ENCODE results near the gene ZMYND11.

- TF ChIP-seq, protein P1, sequence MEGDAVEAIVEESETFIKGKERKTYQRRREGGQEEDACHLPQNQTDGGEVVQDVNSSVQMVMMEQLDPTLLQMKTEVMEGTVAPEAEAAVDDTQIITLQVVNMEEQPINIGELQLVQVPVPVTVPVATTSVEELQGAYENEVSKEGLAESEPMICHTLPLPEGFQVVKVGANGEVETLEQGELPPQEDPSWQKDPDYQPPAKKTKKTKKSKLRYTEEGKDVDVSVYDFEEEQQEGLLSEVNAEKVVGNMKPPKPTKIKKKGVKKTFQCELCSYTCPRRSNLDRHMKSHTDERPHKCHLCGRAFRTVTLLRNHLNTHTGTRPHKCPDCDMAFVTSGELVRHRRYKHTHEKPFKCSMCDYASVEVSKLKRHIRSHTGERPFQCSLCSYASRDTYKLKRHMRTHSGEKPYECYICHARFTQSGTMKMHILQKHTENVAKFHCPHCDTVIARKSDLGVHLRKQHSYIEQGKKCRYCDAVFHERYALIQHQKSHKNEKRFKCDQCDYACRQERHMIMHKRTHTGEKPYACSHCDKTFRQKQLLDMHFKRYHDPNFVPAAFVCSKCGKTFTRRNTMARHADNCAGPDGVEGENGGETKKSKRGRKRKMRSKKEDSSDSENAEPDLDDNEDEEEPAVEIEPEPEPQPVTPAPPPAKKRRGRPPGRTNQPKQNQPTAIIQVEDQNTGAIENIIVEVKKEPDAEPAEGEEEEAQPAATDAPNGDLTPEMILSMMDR (IDR thresholded peaks at IDR 0.05; ENCODE audit: control extremely low read depth in 1 of 3, insufficient read depth in 1 of 3, low read depth in 1 of 3, low read length in 3 of 3), result no peak
- TF ChIP-seq BCL11A (IDR thresholded peaks at IDR 0.05; ENCODE audit: low read depth in 2 of 2, low read length in 2 of 2) (no peak), MAX (IDR thresholded peaks at IDR 0.05) (no peak), TBP (IDR thresholded peaks at IDR 0.05; ENCODE audit: low read depth, low read length) (no peak), EZH2 (IDR thresholded peaks at IDR 0.05; ENCODE audit: low read depth, low read length, severe bottlenecking) (no peak), SUZ12 (IDR thresholded peaks at IDR 0.05; ENCODE audit: low read length) (no peak)
Measured at GRCh38 chr10:173741-174140, 38.5 kb downstream of the ZMYND11 start.
